ENCODE results near the gene UNC5B.
"Not testable (repeated sequence)": the region's sequence is repeated elsewhere in the genome, so short reads cannot be mapped to it uniquely, and the experiment has no call there.

UNC5B gene

DNA sequence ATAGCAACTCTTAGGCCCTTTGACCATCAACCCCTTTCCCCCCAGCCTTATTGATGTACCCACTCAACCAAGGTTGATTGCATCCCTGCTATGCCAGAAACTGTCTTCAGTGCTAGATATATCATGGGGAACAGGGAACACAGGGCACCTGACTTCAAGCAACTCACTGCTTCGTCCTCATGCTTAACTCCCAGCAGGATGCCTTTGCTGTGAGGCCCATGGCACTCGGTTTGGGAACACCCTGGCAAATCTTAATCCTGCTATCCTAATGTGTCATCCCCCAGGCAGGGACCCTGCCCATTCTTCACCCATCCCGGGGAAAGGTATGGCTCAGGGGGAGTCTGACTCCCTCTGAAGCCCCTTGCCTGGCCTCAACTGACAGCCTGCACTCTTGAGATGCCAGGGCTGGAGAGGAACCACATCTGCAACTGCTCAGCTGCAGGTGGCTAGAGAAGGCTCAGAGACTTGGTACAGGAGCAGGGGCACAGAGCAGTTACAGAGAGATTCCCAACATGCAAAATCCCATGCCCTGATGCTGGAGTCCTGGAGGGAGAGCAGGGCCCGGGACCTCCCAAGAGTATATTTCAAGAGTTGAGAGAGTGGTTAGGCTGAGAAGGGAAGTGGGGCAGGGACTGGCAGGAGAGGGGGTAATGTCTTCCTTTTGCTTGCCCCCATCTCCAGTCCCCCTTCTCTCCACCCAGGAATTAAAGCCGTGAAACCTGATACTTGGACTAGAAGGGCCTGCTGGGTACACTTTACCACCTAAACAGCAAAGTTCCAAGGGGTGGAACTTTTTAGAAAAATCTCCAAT, 2.4 kb upstream of the UNC5B start:
- DNase-seq: no peak

DNA sequence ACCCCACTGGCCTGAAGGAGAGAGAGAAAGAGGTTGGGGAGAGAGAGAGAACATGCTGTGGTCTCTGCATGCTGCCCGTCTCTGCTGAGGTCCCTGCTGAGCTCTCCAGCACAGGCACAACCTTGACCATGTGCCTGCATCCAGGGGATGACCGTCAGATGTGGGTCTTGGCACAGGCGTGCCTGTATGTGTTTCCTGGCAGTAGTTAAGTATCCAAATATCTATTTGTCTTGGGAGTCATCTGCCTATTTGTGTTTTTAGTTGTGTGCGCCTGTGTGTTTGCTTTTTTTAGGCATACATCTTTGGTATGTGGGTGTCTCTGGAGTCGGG, 1.9 kb upstream of the UNC5B start:
- DNase-seq: no peak

DNA sequence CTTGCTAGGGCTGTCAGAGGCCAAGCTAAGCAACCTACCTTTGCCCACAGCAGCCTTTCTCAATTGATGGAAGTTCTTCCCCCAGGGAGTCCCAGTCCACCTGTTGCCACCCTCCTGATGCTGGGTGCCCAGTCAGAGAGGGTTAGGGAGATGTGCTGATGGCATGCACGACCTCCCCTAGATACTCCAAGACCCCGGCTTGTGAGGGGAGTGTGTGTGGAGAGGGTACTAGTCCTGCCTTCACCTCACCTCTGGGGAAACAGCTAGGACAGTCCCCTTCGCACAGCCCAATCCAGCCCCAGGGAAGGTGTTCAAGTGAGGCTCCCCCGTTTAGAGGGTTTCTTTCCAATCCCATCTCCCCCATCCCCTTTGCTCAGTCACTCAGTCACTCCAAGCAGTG, 1.3 kb upstream of the UNC5B start:
- no peak for DNase-seq

DNA sequence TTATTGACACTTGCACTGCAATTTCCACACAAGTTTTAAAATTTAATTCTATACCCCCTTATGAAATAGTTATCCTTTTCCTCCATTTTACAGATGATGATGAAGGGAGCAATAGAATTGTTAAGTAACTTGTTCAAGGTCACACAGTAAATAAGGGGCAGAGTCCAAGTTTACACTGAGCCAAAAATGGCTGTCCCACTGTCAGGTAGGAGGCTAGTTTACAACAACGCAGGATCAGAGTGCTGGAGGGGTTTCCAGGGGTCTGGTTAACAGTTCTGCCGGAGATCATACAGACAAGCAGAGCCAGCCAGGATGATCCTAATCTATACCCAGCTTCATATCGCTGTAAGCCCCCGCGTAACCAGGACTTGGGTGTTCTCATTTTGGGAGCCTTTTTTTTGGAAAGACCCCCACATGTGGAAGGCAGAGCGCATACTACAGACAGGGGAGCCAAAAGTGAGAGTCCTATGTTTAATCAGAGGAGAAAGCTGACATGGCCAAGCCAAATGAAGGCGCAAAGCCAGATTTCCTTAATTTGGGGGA, 524 bp upstream of the UNC5B start:
- no peak for DNase-seq

DNA sequence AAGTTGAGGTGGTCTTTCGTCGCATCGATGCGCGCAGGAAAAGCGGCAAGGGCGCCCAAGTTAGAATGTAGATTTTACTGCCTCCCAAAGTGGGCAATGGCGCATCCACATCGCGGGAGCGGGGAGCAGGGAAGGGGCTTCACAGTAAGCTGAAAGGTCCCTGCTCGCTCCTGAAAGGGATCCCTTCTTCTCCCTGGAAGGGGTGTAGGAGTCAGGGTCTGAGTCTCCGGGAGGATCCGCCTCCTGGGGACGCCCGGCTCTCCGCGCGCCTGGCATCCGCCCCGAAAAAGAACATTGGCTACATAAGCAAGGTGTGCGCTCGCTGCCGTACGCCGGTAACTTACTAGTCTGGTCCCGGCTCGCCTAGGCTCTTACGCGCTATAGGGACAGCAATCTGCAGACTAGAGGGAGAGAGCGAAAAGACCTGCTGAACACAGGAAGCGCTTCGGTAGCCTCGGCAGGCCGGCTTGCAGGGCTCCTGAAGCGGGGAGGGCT, 804 bp downstream of the UNC5B start:
- DNase-seq: peak; percentile 6

DNA sequence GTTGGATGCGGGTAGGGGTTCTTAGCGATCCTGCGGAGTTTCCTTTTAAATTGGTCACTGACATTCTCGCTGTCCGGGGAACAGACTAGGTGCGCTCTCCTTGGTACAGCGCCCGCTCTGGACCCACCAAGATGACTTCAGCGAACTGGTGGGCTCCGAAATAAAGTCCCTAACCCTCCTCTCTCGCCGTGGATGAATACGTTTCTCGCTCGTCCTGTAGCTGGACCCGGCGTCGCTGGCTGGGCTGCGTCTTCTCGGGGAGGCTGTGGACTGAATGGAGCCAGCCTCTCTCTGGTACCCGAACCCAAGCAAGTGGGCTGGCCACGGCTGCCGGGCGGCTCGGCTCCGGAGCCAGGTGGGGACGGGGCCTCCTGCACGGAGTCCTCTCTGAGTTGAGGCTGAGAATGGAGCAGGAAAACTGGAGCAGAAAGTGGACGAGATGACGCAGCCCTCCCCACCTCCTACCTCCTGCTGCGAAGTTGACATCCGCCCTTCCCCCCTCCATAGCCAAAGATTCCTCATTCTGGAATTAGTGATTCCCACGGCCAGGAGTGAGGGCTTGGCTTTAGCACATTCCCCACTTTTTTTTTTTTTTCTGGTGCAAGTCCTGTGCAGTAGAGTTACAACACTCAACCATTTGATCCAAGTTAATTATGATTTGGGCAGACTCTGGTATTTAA, 1.5 kb downstream of the UNC5B start:
- DNase-seq: no peak

DNA sequence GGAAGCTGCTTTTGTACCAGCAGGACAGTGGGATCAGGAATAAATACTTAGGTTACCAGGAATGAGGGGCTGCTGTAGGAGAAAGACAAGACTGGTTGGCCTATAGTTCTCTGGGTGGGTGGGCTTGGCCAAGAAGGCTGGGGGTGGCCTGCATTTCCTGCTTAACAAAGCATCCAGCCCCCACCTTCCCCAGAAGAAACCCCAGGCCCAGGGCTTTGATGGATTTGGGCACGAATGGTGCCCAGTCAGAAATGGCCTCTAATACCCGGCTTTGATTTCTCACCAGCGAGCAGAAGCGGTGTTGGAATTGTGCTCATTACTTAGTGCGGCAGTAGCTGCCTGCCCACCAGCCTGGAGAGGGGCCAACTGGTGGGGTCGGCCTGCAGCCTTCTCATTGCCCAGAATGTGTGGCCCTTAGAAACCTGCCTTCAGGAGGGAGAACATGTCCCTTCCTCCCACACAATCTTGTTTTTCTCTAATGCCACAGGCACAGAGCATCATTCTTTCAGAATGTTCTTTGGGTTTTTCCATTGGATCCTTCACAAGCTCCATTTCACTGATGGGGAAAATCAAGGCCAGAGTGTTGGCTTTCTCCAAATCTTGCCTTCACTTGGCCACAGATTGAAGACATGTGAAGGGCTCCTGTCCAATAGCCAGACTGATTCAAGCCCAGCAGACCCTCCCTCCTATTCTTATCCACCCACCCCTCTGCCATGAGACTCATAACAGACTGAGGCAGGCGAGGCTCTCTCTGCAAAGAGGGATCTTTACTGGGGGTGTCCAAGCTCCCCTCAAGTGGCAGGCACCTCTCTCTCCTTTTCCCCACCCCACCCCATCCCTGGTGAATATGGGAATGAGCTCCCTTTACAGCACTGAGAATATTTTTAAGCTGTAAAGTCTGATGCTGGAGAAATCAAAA, 2.5 kb downstream of the UNC5B start:
- DNase-seq: no peak

DNA sequence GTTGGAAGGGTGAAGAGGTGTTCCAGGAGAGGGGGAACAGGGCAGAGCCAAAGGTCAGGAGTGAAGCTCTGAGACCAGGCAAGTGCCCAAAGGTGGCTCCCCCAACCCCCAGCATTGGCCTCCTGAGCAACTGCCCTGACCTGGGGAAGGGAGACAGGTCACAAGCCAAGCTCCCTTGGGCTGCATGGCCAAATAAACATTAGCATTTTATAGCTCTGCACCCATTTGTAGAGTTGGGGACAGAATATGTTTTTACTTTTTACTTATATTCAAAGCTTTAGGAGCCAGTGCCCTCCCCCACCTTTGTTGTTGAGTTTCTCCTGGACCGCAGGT, 4.0 kb downstream of the UNC5B start:
- no peak for DNase-seq

DNA sequence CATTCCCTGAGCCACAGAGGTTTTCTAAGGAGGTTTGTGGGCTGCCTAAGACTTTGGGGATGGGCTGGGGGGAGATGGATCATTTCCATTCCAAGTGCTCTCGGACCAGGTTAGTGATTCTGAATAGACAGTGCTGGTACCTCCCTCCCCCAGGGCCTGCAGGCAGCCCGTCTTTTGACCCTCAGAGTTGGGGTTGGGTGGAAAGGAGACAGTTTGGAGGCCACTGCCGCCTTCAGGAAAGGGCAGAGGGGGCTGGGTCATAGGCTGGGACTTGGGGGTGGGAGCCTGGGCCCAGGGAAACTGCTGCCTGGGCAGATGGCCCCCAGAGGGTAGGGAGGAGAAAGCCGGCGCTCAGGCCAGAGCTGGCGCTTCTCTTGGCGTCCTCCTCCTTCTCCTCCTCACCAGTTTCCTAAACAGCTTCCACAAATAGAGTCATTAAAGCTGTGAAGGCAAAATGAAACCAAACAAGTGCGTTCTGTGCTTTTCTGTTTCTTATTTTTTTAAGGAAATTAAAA, 4.4 kb downstream of the UNC5B start:
- DNase-seq: no peak

DNA sequence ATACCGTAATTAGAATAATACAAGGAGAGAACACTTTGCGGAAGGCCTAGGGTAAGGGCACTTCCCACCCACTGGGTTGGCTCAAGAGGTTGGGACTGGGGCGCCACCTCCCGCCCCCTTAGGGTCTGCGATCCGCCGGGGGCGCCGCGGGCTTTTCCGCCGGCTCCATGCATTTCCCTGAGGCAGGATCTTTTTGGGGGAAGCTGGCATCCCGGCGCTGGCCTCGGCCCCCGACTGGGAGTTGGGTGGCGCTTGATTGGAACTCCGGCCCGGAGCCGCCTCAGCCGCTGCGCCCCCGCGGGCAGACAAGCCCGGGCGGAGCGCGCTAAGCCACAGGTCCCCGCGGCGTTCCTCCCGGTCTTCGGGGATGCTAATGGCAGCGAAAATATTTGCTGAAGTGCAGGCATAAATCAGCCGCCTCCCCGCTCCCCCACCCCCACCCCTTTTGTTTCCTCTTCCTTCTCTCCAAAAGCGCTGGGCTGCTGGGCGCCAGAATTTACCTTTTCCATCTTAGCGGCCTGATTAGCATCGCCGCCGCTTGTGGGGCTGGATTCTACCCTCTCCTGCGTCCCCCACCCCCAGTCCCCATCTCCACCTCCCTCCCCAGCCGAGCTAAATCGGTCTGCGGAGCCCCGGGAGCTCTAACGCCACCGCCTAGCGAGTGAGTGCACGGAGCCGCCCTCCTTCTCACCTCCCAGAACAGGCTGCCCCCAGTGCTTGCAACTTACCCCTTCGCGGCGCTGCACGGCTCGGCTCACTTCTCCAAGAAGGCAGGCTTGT, 5.1 kb downstream of the UNC5B start:
- DNase-seq: no peak

DNA sequence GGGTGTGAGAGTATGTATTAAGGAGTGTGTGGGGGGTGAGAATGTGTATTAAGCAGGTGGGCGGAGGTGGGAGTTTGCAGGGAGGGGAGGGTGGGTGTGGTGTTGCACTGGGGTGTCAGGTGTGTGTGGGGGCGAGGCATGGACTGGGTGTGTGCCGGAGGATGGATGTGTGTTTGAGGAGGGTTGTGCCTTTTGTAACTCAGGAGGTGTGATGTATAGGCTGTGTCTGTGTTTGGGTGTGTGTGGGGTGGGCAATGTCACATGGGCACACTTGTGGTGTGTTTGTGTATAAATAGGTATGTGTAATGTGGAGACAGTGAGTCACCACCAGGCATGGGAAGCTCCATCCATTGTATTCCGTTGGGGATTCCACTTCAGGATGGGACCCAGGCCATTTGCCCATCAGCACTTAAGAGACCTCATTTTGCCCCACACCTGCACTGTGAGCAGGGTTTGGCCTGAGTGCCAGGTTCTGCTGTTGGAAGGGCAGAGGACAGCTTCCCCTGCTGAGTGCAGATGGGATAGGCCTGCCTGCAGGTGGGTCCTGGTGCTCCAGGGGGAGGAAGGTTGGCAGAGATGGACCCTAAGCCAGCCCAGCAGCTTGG, 5.8 kb downstream of the UNC5B start:
- DNase-seq: no peak

DNA sequence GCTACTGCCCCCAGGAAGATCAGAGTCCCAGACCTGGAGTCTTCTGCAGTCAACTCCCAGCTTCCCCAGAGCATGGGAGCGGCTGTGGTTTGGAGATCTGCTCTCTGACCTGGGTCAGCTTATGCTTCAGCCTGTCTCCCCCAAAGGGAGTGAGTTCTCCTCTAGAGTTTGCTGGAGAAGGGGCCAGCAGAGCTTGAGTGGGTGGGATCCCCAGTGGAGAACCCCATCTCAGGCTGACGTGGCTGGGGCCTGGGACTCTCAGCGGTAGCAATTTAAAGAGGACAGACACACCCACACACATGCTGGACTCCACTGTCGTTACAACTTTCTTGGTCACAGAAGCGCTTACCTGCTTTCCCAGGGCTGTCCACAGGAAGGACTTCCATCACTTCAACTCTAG, 6.3 kb downstream of the UNC5B start:
- DNase-seq: no peak

DNA sequence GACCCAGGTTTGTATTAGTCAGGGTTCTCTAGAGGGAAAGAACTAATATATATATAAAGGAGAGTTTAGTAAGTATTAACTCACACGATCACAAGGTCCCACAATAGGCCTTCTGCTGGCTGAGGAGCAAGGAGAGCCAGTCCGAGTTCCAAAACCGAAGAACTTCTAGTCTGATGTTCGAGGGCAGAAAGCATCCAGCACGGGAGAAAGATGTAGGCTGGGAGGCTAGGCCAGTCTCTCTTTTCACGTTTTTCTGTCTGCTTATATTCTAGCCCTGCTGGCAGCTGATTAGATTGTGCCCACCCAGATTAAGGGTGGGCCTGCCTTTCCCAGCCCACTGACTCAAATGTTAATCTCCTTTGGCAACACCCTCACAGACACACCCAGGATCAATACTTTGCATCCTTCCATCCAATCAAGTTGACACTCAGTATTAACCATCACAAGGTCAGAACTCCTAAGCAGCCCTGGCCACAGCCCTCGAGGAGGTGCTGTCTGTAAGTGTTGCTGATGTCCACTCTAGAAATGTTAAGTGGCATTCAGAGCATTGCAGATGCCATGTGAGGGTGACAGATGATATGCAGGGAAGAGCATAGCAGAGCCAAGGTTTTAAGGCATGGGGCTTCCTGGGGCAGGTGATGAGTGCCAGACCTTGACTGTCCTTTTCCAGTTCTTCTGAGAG, 7.0 kb downstream of the UNC5B start:
- not testable (repeated sequence) for DNase-seq

DNA sequence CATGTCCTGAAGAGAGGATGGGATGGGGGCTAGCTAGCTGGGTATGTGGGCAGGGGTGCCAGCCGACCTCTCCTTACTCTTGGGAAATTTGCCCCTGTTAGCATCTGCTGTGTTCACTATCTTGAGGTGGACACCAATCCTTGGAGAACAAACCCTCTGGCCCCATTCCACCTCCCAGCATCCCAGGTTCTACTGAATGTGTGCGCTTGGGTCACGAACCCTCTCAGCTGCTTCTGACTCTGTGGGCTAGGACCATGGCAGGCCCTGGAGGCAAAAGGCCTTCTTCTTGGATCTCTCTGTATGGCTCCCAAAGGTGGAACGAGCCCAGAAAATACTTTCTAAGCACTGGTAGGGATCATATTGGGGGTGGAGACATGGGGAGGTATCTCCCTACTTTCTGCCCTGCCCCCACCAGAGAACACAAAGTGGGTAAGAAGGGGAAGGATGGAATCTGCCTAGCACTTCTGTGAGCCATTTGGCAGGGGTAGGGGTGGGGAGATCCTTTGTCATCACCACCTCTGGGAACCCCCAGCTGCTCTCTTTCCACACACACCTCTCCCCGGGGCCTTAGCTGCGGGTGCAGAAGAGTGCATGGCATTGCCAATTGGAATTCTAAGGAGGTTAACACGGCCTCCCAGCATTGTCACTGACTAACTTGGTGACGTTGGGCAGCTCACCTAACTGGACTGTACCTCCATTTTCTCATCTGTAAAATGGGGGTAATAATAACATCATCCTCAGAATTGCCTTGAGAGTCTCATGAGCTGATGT, 7.7 kb downstream of the UNC5B start:
- DNase-seq: no peak

DNA sequence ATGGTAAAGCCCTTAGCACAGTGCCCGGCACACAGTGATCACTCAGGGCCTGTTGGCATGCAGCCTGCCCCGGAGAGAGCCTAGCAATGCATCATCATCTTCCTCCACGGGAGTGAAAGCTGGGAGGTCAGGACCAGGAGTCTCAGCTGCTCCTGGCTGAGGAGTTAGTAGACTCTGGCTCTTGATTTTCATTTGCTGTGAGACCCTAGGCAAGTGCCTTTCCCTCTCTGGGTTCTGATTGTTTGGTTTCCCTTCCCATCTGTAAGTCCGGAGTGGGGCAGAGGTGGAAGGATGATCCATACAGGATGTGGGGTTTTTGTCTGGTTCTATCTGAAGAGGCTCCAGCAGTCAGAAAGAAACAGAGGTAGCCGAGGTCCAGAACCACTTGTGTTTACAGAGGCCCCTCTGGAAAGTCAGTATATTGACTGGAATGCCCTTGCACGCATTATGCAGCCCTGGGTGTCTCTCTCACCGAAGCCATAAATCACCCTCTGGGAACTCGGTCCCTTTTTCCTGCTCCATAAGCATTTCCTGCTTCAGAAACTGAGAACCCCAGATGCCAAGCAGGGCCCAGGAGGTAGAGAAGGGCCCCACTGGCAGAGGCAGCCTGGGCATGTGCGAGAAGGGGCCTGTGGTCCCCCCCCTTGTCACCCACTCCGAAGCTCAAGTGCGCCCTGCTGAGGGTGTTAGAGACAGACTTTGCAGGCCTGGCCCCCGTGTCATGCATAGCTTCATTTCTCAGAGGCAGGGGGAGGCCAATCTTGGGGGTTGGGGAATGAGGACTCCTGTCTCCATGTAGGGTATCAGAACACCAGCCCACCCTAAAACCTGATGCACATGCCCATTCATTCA, 8.5 kb downstream of the UNC5B start:
- no peak for DNase-seq

DNA sequence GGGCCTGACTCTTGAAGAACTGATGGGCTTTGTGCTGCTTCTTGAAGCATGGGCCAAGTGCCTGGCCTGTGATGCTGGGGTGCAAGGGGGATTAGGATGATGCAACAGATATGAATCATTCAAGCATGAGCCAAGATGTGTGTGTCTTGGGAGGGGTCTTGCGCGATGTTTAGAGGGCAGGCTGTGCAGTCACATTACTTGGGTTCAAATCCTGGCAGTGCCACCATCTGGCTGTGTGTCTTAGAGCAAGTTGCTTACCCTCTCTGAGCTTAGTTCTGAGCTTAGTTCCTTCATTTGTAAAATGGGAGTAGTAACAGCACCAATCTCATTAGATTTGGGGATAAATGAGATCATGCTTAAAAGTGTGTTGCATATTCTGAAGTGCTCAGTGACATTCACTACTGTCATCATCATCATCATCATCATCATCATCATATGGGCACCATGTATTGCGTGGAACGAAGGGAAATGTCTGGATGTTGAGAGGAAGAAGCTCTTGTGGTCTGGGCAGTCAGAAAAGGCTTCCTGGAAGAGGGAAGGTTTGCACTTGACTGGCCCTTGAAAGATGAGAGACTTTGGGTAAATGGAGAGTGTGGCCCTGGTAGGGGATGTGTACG, 9.3 kb downstream of the UNC5B start:
- no peak for DNase-seq

DNA sequence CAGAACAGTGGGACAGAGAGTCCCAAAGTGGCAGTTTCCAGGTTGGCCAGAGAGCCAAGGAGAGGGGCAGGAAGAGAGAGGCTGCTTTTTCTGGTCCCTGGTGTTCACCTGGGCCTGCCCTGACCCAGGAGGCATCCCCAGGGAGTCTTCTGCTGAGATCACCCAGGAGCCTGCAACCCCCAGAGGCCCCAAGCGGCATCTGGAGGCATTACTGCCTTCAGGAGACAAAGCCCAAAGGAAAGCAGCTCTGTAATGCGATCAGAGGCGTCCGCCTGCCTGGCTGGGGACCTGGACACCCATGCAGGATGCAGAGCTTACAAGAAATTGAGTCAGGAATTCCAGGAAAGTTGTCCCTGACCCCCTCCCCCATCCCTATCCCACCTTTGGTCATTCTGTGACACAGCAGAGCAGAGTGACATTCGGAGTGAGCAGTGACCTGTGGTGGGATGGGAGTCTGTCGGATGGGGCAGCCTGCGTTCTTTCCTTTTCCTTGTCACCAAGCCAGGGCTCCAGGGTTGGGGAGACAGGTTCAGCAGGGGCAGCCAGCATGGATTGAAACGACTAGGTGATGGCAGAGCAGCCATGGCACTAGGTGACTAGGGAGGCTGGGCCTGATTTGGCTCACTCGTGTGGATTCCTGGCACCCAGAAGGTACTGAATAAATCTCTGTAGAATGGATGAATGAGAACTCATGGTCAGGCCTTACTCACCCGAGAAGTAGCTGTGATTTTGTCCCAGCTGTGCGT, 10.4 kb downstream of the UNC5B start:
- no peak for DNase-seq

DNA sequence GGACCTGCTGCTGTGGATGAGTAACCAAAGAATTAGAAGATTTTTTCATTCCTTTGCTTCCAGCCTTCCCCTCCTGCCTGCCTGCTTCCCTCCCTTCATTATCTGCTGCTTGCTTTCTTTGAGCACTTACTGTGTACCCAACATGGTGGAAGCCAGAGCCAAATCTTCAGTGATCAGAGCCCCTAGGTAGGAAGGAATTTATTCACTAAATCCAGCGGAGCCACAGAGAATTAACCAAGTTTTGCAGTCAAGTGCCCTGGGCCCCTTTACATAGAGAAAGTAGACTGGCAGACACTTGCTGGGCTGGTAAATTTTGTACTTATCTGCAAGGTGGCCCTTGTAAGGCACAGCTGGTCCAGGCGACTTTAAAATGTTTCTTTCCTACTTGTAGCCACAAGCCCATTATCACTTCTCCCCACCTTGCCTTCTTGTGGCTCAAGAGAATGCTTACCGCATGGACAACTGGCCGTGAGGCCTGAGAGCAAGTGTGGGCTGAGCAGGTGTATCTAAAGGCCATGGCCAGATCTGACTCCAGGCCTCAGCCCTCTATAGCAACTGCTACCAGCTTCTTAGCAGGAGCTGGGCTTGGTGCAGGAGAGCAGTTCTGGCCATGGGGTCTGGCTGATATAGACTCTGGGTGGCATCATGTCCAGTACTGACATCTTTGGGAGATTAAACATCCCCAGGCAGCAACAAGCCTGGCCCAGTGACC, 11.1 kb downstream of the UNC5B start:
- DNase-seq: no peak

Measured in NCI-H2081 treated with DMSO at 0.1 percent for 48 hours (cell line).